Hematopoietic multipotent progenitor cell treated with erythropoietin and hydrocortisone succinate and interleukin-3 and kit ligand, for 8 days (in vitro differentiated cells): ENCODE results near the gene SLC9A3.

Experiments used
- DNase-seq: peaks from one replicate; pipeline ENCODE4 v3.0.0-alpha.2; 2015

The SLC9A3 gene

GRCh38 chr5:424301-425110 is 99.7 kb downstream of the SLC9A3 start:
- DNase-seq, result no peak

GRCh38 chr5:423626-424261 is 100.5 kb downstream of the SLC9A3 start:
- DNase-seq, result no peak

- DNase-seq, result no peak
Measured at GRCh38 chr5:423233-423565, 101.0 kb downstream of the SLC9A3 start.

- DNase-seq, result no peak
Measured at GRCh38 chr5:422323-423232, 101.7 kb downstream of the SLC9A3 start.

GRCh38 chr5:421901-422300 is 102.3 kb downstream of the SLC9A3 start:
- no peak for DNase-seq

- DNase-seq, result no peak
Measured at GRCh38 chr5:421287-421880, 102.9 kb downstream of the SLC9A3 start.

GRCh38 chr5:420632-421286 is 103.5 kb downstream of the SLC9A3 start:
- DNase-seq, result no peak
